Right hindlimb (tissue), 1 donor: Measurements from ENCODE around the gene NAA80.

ENCODE experiments used
- DNase-seq: peaks from one replicate; pipeline ENCODE4 v3.0.0-alpha.2; 2018

The NAA80 gene

GRCh38 chr3:50254577-50255250 is 44.5 kb downstream of the NAA80 start:
- DNase-seq = no peak

GRCh38 chr3:50251220-50251619 is 48.0 kb downstream of the NAA80 start:
- DNase-seq = no peak

GRCh38 chr3:50250514-50250913 is 48.7 kb downstream of the NAA80 start:
- no peak for DNase-seq

GRCh38 chr3:50249457-50249856 is 49.7 kb downstream of the NAA80 start:
- DNase-seq = no peak

GRCh38 chr3:50248387-50248786 is 50.8 kb downstream of the NAA80 start:
- DNase-seq = no peak

- DNase-seq = peak; percentile 82
Observed at GRCh38 chr3:50246517-50246954, 52.7 kb downstream of the NAA80 start.
